ENCODE results near the gene NRP1.
"Not testable (repeated sequence)": the region's sequence is repeated elsewhere in the genome, so short reads cannot be mapped to it uniquely, and the experiment has no call there.

The NRP1 gene

DNA sequence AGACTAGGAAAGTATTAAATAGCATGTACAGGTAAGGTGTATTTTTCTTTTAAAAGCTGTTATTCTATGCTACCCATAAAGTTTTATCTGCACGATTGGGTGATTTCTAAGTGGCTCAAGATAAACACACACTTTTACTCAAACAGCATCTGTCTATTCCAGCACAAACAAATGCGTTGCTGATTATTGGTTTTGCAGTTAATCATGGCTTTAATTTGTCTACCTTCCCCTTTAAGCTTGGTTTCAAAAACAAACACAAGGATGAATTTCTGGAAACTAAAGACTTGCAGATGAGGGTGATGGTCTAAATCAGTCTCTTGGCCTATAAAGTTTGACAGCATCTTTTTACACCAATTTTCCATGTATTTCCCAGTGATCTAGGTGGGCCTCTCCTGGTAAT lies 94.2 kb downstream of the NRP1 start:
- no peak for DNase-seq

DNA sequence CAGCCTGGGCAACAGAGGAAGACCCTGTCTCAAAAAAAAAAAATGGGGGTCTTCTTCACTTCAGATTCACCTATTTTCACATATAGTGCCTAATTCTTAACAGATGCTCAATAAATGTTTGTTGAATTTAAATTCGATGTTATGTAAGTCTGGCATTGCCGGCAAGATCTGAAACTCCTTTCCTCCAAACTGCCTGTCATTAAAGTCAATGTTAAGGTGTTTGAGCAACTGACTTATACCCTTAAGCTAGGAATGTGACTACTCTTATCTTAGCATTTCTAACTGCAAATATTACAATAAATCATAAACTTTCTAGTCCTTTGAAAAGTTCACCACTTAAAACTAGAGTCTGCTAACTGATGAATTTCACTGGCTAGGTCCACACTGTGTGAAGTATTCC lies 95.2 kb downstream of the NRP1 start:
- no peak for DNase-seq

DNA sequence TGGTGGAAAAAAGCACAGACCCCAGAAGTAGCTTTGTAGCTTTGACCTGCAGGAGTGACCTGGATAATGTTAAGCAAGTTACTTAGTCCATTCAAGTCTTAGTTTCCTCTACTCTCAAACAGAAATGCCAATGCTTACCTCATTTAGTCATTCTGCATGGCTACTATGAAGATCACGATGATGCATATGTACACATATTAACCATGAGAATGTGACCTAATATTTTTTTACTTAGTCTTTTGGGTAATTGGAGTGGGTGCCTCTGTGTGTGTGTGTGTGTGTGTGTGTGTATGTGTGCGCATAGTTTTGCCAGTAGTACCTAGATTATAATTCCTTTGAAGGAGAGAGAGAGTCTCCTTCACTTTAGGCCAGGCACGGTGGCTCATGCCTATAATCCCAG lies 95.8 kb downstream of the NRP1 start:
- DNase-seq = no peak

DNA sequence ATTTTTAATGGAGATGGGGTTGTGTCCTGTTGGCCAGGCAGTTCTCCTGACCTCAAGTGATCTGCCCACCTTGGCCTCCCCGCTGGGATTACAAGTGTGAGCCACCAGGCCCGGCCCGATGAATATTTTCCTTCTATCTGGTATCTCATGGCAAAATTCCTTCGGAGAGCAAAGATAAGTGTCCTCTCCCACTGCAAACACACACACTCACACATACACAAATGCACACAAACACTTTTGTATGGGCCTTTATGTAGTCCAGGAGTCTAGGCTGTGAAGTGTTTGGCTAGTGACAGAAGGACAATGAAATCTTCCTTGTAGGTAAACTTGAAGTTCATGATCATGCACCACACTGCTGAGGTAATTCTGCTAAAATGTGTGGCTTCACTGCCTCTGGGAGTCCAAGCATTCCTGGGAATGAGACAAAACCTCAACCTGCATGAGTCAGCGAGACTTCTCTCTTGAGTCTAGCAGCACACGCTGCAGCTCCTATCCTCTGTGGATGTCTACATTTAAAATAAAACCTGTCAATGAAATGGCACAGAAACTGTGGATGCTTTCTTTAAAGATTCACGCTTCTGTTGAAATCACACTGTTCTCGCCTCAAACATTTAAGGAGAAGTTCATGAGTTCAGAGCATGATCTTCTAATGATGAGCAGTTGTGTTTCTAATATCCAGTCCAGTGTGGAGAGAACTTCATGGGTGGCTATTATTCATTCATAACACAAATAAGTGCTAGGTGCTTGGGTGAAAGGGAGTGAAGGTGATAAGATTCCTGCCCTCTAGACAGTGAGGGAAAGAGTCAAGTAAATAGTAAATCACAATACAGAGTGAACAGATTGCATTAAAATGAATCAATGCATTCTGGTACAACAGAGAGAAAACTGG lies 96.5 kb downstream of the NRP1 start:
- DNase-seq = no peak

DNA sequence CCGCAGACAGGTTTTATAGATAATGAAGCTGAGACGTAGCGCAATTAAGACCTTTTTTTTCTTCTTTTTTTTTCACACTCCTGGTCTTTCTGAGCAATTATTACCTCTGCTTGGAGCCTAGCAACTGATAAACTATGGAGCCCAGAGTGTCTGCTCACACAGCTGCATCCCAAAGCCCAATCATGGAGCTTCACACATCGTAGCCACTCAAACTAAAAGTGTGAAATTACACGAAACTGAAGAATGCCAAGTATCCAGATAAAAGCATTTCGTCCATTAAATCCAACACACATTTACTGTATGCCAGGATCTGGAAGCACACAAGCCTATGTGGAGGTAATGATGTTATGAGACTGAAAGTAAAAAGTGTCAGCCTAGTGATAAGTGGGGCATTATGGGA lies 97.6 kb downstream of the NRP1 start:
- no peak for DNase-seq

DNA sequence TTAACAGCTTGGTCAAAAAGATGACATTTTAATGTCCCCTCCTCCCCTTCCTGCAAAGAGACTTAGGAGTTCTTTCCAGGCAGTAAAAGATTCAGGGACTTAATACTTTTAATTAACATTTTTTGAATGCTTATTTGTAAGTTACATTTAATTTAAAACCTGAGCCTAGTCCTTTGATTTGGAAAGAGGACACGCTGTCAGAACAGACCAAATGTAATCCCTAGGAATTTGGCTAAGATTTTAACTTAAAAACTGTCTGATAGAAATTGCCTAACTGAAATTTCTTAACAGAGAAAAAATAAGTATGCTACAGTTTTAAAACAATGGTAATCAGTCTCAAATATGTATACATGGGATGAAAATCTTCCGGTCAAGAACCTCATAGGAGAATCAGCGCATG lies 98.5 kb downstream of the NRP1 start:
- DNase-seq = no peak

DNA sequence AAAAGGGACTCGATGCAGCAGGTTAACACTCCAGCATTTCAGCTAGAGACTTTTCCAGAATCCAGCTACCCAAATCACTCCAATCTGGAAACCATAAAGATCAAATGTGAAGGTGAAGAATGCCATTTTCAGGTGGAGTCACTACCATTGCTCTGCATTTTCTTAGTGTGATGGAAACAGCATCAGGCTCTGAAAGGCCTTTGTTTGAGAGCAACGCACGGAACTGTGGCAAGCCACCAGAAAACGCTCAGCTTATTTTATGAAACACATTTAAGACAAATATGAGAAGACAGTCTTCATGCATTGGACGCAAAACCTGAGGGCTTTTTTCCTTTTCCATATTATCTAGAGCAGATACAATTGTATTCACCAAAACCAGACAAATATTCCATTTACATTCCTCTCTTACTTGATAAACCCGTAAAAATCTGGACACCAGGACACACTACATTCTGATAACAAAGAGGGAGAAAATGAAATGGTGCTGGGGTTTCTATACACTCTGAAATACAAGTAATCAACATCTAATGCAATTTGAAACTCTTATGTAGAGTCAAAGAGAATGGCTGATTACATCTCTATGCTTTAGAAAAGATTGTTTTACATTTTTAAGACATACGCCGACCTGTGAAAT lies 99.1 kb downstream of the NRP1 start:
- no peak for DNase-seq

DNA sequence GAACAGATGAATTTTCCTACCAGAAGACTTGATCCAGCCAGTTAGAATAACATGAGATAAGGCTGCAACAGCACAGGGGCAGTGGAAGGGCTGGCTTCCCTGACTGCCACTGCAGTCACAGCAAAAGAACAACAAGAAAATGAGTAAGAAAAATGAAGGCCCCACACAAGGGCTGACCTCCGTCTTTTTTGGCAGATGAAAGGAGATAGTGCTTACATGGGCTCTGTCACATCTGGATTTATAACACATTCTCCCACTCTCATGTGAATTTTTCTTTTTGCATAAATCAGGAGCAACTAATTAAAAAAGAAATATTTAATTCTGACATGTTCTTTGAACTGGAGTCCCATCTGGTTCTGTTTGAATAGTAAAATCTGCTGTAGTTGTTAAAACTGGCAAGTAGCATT lies 99.6 kb downstream of the NRP1 start:
- no peak for DNase-seq

DNA sequence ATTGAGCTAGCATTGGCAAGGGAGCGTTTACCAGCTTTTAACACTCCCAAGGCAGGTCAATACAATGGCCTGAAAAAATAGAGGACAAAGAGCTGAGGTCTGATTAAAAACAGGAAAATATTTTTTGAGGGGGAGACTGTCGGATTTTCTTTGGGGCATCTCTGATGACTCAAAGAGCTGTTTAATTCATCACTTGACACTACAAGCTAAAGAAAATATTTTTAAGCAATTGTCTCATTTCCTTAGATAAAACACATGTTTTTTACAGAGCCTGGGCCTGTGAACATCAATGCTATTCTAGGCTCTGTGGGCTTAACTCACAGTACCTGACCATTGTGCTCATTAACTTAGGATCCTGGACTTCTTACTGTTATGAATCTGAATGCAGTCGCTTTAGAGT lies 100.8 kb downstream of the NRP1 start:
- DNase-seq = no peak

DNA sequence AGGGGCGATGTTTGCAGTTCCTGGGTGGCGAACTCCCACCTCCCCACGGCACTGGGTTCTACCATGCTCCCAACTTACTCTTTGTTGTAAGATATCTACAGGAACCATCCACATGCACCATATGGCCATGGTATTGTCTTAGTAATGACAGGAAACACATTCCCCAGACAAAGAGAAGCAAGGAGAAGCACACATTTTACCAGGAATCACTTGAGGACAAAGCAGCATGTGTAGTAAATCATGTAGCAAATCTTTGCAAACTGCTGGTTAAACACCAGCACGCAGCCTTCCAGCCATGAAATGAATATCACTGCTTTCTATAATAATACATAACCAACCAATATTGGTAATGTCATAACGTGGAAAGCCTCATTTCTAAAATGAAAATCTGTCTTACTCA lies 101.2 kb downstream of the NRP1 start:
- no peak for DNase-seq

DNA sequence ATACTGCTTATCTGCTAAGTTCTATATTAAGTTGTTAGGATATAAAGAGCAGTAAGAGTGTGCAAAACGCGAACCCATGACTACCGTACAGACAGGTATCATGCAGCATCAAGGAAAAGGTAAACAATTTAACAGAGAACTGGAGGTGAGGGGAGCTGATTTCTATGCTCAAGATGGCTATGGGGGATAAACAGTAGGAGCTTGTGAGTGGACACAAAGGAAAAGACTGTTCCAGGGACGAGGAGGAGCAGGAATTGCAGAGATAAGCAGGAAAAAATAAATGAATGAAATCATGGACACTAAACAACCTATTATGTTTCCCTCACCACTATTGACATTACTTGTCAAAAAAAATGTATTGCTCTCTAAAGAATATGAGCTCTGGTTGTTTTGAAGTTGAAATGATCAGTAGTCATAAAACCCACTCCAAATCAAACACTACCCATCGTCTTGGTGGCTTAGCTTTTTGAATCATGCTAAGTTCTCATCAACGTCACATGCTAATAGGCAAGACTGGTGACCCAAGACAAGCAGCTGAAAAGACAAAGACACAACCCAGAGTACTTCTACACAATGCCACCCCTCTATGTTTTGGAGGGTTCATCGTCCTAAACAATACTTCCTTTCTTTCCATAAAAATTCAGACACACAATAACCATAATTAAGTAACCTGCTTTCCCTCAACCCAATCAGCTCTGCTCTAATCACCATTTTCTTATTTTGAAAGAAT lies 102.7 kb downstream of the NRP1 start:
- no peak for DNase-seq

DNA sequence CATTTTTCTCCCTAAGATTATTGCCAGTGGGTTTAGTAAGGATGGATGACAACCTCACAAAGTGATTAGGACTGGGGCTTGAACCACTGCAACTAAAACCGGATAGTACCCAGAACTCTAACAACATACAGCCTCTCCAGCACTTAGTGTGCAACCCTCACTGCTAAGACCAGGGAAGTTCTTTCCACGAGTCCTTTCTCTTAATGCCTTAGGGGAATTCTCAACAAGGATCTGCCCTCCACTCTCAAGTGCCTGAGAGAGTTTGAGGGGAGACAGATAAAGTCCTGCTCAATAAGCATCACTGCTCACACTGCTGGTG lies 104.6 kb downstream of the NRP1 start:
- DNase-seq = no peak

DNA sequence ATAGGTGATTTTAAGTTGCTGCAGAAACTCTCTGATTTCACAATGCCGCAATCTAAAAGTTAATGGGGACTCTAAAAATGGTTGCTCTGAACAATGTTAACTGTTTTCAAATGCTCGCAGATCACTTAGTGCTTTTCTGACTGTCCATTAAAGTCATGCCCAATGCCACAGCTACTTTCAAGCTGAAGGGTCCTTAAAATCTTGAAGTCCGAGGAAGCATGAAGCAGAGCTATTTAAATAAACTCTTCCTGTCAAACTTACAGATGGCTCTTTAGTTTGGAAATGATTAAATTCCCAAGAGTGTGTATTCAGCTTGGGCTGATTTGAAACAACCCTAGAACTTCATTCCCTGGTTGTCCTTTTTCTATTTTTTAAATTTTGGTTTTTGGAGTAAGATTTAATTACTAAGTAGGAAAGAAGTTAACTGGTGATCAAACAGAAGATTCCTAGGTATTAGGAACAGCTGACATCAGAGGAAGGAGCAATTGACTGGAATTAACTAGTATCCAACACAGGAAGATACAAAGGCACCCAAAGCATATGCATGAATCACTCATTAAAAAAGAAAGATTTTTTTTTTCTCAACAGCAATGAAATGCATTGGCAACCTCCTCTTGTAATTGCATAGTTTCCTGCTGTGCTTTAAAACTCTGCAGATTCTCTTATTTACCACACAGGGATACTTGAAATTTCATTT lies 105.1 kb downstream of the NRP1 start:
- DNase-seq = no peak

DNA sequence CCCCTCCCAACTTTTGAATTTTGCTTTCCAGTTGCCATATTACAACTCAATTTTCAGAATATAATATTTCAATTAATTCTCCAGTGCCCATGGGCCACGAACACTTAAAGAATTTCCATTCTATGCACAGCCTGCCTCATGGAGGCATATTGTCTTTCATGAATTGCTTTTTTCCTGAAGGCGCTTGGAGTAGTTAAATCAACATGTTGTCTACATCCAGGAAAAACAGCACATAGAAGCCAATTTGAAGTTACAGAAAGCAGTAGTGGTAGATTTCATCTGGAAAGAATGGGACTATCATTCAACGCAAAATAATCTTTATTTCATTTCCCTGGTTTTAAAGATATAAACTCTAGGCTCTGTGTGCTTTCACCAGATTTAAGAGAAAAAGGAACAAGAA lies 106.0 kb downstream of the NRP1 start:
- no peak for DNase-seq

DNA sequence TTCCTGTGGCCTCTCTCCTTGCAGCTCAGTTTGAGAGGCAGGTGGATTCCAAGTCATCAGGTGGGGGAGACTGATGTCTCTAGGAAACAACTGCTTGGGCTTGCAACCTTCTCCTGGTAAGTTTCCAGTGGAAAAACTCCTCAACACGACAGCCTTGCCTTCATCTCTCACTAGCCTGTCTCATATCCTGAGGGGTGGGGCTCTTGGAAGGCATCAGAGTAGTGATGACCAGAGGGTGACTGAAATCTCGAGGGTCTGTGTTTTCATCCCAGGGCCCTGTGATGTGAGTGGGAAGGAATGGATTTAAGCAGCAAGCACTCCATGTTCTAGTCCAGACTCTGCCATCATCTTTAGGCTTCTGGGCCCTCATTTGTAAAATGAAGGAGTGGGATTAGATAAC lies 107.0 kb downstream of the NRP1 start:
- no peak for DNase-seq

DNA sequence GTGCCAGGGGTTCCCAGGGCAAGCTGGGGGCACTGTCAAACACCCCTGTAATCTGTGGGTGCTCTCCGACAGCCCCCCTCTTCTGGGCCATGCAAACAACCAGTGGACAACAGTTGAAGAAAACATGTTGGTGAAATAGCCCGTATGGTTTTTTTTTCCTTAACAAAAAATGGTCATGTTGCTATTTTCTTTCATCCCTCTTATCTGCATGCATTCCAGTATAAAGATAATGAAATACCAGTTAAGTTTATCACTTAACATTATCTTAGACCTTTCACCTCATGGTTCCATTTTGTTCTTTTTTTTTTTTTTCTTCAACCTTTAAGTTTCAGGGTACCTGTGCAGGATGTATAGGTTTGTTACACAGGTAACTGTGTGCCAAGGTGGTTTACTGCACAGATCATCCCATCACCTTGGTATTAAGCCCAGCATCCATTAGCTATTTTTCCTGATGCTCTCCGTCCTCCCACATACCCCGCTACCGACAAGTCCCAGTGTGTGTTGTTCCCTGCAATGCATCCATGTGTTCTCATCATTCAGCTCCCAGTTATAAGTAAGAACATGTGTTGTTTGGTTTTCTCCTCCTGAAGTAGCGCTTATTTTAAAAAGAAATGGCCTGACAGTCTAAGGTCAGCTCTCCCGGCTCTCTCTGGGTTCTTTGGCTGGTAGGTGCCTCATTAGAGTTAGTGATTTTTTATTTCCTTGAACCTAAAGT lies 110.1 kb downstream of the NRP1 start:
- DNase-seq = no peak

DNA sequence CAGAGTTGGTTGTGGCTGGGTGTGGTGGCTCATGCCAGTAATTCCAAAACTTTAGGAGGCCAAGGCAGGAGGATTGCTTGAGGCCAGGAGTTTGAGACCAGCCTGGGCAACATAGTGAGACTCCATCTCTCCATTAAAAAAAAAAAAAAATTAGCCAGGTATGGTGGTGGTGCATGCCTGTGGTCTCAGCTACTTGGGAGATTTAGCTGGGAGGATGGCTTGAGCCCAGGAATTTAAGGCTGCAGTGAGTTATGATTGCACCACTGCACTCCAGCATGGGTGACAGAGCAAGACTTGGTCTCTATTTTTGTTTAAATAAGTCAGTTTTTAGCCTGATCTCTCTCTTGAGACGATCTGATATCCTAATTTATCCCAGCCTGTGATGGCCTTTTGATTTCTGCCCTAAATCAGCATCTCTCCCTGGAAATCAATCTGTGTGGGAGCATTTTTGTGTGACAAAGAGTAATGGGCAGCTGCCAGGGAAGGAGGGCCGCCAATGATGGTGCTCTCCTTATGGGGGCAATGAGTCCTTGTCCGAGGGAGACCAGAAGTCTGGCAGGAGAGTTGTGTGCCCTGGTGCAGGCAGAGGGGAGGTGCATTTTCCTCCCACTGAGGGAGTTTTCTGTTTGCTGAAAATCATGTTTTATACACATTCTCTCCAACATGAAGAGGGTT lies 111.0 kb downstream of the NRP1 start:
- no peak for DNase-seq

DNA sequence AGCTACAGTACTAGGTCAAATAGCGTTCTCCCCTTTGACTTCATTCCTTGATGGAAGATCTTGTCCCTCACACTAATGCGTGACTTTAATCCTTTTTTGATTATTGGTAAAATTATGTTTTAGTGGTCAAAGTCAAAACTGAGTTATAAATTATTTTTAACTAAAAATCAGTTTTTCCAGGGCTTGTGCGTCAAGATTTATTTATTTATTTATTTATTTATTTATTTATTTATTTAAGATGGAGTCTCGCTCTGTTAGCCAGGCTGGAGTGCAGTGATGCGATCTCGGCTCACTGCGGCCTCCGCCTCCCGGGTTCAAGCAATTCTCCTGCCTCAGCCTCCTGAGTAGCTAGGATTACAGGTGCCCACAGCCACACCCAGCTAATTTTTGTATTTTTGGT lies 112.2 kb downstream of the NRP1 start:
- DNase-seq = not testable (repeated sequence)

DNA sequence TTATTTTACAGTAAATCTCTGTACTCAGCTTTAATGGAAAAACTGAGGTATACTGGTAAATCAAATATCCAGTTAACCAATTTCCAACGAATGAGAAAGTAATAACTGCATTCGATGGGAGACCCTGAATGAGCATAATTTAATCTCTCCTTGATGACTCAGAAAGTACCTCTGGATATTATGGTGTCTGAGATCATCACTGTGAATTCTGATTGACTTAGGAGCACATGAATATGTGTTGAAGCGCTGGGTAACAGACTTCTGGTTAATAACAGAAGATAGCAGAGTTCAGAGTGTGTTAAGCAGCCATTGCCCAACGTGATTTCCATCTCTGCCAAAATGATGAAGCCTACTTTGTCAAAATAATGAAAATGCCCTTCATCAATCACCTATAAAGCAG lies 116.6 kb downstream of the NRP1 start:
- no peak for DNase-seq

DNA sequence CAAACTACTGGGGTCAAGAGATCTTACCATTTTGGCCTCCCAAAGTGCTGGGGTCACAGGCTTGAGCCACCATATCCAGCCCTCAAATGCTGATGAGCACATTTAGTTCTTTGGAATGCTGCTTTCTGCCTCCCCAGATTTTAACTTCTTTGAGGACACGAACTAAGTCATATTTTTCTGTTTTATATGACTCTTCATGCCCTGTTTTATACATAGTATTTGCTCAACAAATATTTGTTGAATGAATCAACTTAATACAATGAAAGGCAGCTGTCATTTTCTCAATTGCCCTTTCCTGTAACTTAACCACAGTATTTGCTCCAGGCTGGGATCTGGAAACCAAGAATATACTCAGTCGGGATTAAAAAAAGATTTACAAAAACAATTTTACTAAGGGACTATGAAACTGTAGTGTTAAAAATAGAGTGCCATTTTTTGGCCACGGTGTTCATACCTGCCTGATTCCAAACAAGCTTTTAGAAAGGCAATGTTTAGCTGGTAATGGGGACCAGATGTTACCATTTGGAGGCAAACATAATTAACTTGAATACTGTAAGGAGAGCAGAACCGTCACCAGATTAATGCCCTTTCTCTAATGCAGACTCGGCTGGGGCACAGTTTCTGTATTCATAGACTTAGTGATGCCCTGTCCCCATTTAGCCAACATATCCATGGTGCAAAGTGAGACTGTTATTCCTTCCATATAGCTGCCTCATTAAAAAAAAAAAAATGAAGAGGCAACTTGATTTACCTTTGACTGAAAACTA lies 117.6 kb downstream of the NRP1 start:
- no peak for DNase-seq

All from anterior cingulate cortex (tissue), 58 donors.